22Rv1 (cell line): ENCODE measurements around the gene EFHC1.
"Not testable (repeated sequence)": the region's sequence is repeated elsewhere in the genome, so short reads cannot be mapped to it uniquely, and the experiment has no call there.

Source experiments
- H3K27ac ChIP-seq: fragments of 450-650 bp; 2 replicates; pipeline ENCODE4 v1.5.1; 2017
- ZFX ChIP-seq: fragments of 450-650 bp; IDR thresholded peaks from 2 replicates; pipeline ENCODE4 v1.6.1; 2017; ENCODE audit warnings: antibody characterized with exemption, borderline replicate concordance
- TF ChIP-seq, protein P1 (sequence below): fragments of 450-650 bp; IDR thresholded peaks from 2 replicates; pipeline ENCODE4 v1.5.1; 2017; ENCODE audit warnings: mild to moderate bottlenecking

The EFHC1 gene

GRCh38 chr6:52435345-52435744 is 15.2 kb downstream of the EFHC1 start:
- H3K27ac ChIP-seq = no peak overlapping the region
- TF ChIP-seq ZFX = no peak
- TF ChIP-seq, protein P1, sequence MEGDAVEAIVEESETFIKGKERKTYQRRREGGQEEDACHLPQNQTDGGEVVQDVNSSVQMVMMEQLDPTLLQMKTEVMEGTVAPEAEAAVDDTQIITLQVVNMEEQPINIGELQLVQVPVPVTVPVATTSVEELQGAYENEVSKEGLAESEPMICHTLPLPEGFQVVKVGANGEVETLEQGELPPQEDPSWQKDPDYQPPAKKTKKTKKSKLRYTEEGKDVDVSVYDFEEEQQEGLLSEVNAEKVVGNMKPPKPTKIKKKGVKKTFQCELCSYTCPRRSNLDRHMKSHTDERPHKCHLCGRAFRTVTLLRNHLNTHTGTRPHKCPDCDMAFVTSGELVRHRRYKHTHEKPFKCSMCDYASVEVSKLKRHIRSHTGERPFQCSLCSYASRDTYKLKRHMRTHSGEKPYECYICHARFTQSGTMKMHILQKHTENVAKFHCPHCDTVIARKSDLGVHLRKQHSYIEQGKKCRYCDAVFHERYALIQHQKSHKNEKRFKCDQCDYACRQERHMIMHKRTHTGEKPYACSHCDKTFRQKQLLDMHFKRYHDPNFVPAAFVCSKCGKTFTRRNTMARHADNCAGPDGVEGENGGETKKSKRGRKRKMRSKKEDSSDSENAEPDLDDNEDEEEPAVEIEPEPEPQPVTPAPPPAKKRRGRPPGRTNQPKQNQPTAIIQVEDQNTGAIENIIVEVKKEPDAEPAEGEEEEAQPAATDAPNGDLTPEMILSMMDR = no peak

DNA sequence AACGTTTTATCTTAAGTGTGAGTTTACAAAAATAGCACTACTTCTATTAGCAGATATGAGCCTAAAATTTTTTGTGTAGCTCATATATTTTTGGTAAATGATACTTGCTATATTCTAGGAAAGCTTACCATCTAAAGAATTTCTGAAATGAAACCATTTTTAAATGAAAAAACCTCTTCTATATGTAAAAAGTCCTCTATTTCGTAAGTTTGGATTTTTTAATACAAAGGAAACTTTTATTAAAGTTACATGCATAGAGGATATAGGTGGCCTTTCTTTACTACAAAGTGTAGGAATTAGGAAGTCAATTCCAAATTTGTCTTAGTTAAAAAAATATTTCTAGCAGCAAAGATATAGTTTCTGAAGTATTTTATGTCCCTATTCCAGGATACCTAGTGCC is 18.8 kb downstream of the EFHC1 start:
- H3K27ac ChIP-seq = no peak overlapping the region
- TF ChIP-seq, protein P1 = no peak
- TF ChIP-seq ZFX = no peak

DNA sequence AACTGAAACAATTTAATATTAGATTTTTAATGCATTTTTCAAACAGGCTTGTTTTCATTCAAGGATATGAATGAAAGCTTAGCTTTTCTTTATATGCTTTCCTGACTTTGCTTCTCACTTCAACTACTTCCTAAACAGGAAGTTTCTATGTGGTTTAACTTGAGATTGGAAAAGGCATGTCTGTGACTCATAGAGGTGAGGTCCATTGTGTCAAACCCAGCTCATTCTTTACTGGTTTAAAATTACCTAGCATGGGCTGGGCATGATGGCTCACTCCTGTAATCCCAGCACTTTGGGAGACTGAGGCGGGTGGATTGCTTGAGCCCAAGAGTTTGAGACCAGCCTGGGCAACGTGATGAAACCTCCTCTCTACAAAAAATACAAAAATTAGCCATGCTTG is 34.4 kb downstream of the EFHC1 start:
- TF ChIP-seq ZFX = no peak
- TF ChIP-seq, protein P1 = no peak
- H3K27ac ChIP-seq = no peak overlapping the region

GRCh38 chr6:52457096-52457495 is 37.0 kb downstream of the EFHC1 start:
- no peak for TF ChIP-seq ZFX
- TF ChIP-seq, protein P1 = no peak
- no peak overlapping the region for H3K27ac ChIP-seq

GRCh38 chr6:52461194-52461593 is 41.1 kb downstream of the EFHC1 start:
- H3K27ac ChIP-seq = not testable (repeated sequence)

- TF ChIP-seq ZFX = no peak
- TF ChIP-seq, protein P1 = no peak
- H3K27ac ChIP-seq = no peak overlapping the region
Observed at GRCh38 chr6:52474173-52474572, 54.0 kb downstream of the EFHC1 start.

GRCh38 chr6:52475307-52475706 is 55.2 kb downstream of the EFHC1 start:
- TF ChIP-seq, protein P1 = no peak
- no peak for TF ChIP-seq ZFX
- peak overlapping the region; percentile 32 for H3K27ac ChIP-seq

DNA sequence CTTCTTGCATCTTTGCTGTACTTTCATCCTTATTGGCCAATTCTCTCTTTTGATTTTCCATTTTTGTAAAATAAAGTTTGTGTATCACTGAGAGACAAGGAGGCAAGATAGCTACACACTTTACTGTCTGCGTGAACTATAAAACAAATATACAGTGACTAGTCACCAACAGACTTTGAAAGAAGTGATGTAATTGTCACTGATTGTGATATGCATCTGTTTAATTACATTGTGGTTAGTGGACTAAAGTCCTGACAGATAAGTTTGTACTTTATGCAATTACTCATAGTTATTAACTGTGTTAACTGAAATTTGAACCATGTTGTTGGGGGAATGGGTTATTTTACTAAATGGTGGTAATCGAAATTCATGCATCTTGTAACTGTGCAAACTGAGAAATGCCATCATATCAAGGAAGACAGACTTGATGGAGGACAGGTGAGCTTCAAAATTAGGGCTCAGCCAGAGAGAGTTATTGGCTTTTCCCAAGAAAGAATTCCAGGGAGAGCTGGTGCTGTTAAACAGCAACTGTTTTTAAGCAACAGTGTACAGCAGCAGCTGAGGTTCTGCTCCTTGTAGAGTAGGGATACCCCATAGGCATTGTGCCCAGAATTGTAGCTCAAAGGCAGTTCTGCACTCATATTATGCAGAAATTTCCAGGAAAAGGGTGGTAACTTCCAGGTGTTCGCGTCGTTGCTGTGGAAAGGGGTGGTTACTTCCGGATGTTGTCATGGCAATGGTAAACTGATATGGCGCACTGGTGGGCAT is 62.9 kb downstream of the EFHC1 start:
- TF ChIP-seq ZFX = no peak
- TF ChIP-seq, protein P1 = no peak
- no peak overlapping the region for H3K27ac ChIP-seq
